GM23248 (cell line): ENCODE measurements around the gene FOXJ2.

Source experiments
- EZH2 ChIP-seq: fragments of 200-600 bp; sonication (generic); IDR thresholded peaks from 2 replicates; pipeline ENCODE4 v1.6.1; 2018; ENCODE audit warnings: antibody characterized with exemption, mild to moderate bottlenecking; ENCODE audit not compliant: insufficient read depth, poor library complexity, severe bottlenecking
- EZH2phosphoT487 ChIP-seq: fragments of 200-600 bp; sonication (generic); IDR thresholded peaks from 2 replicates; pipeline ENCODE4 v1.6.1; 2018; ENCODE audit warnings: antibody characterized with exemption, moderate library complexity, mild to moderate bottlenecking, low read depth; ENCODE audit not compliant: insufficient read depth

DNA sequence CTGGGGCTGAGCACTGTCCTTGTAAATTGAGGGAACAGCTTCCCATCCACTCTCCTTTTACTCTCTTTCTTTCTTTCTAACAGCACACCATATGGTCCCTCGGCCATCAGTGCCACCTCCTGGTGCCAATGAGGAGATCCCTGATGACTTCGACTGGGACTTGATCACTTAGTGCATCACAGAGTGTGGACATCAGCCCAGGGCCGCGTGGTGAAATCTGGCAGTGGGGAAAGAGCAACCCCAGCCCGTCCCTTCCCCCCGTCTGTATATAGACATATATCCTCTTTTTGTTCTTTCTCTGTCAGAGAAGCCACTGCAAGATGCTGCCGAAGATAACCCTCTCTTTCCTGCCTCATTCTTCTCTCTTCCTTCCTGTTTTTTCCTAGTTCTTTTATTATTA, 20.2 kb downstream of the FOXJ2 start:
- TF ChIP-seq EZH2 (no peak), EZH2phosphoT487 (no peak)
